HG03432 (cell line): ENCODE results near the gene LRRC8C.
"Not testable (repeated sequence)": the region's sequence is repeated elsewhere in the genome, so short reads cannot be mapped to it uniquely, and the experiment has no call there.

Source experiments
- ATAC-seq: cut with Tn5 transposase; IDR thresholded peaks from one replicate; pipeline ENCODE4 v1.9.1; 2021; ENCODE audit warnings: mild to moderate bottlenecking, moderate library complexity; ENCODE audit not compliant: unreplicated experiment

Gene LRRC8C

DNA sequence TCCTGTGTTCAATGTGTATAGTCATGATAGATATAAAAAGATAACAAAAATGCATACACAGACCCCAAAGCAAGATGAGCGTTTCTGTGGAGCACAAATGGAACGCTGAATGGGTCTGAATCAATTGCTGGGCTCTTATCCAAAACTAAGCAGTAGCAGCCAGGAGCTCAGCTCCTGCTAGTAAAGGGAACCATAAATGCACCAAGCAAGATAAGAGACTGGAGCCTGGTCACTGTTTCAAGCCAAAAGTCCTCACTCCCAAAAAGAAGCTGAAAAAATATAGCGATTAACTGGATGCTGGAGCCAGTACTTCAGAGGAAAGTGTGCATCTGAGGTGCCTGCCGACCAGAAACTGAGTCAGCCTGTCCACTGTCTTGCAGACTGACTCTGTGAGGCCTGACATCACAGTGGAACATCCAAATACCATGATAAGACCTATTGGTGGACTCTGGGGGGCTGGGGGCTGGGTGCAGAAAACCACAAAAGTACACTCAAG lies 68.9 kb downstream of the LRRC8C start:
- ATAC-seq: no peak

DNA sequence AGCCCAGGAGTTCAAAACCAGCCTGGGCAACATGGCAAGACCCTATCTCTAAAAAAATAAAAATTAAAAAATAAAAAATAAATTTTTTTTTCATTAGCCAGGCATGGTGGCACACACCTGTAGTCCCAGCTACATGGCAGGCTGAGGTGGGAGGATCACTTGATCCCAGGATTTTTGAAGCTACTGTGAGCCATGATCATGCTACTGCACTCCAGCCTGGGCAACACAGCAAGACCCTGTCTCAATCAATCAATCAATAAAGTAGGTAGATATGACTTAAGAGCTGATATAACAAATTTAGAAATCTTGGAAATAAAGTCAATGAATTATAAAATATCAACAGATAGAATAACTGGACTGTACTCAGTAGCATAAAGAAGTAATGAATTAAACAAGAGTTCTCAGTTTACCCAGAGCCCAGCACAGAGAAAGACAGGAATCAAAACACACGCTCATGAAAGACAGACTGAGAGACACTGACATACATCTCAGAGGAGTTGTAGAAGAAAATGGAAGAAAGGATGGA lies 69.7 kb downstream of the LRRC8C start:
- no peak for ATAC-seq

- no peak for ATAC-seq
Measured at GRCh38 chr1:89703469-89703868, 70.5 kb downstream of the LRRC8C start.

DNA sequence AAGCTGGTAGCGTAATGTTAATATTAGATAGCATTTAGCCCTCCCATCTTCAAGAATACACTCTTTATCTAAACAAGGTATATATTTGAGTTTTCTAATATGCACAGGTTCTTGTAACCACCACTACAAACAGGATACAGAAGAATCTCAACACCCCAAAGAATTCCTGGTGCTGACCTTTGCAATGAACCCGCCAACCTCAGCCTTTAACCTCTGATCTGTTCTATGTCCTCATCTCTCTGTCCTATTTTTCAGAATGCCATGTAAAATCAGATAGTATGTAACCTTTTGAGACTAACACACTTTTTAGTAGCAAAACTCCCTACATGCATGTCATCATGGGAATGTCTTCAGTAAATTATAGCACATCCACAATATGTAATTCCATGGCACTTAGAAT lies 71.1 kb downstream of the LRRC8C start:
- ATAC-seq: no peak

DNA sequence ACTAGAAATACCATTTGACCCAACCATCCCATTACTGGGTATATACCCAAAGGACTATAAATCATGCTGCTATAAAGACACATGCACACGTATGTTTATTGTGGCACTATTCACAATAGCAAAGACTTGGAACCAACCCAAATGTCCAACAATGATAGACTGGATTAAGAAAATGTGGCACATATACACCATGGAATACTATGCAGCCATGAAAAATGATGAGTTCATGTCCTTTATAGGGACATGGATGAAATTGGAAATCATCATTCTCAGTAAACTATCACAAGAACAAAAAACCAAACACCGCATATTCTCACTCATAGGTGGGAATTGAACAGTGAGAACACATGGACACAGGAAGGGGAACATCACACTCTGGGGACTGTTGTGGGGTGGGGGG lies 72.0 kb downstream of the LRRC8C start:
- not testable (repeated sequence) for ATAC-seq

- peak; percentile 84 for ATAC-seq
Measured at GRCh38 chr1:89705901-89706699, 73.2 kb downstream of the LRRC8C start.

DNA sequence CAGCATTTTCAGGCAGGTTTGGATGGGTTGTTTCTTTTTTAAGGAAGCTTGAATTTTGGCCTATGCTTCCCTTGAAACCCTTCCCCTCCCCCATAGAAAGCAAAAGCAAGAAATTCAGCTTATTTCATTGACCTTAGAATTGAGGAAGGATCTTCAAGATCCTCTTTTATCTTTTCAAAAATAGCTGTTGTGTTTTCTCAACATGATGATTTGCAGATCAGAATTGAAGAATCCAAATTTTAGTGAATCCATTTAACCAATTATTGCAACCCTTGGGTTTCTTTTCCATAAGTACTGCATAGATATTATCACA lies 73.7 kb downstream of the LRRC8C start:
- ATAC-seq: peak; percentile 30

DNA sequence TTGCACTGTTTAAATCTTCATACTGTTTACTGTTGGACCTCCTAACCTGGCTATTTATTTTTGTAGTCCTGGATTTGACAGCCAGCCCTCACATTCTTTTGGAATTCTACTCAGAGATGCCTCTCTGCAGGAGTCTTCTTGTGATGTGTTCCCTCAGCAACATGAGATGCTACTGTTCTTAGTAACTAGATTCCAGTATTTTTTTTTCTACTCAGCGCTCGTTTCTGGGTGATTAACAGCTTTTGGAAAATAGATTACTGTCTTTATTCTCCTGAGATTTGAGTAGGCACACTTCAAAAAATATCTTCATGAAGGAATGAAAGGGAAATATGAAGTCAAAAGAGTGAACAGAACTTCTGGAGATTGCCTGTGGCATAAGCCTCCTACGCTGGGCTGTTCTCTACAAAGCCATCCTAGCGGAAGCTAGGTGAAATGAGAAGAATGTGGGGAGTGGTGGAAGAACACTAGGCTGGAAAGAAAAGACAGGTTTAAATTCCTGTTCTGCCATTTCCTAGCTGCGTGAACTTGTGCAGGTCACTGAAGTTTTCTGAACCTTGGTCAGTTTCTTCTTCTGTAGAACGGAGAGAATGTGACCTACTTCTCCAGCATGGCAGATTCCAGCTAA lies 75.9 kb downstream of the LRRC8C start:
- no peak for ATAC-seq

GRCh38 chr1:89710498-89711139 lies 77.7 kb downstream of the LRRC8C start:
- no peak for ATAC-seq

- no peak for ATAC-seq
Measured at GRCh38 chr1:89711140-89711778, 78.3 kb downstream of the LRRC8C start.

DNA sequence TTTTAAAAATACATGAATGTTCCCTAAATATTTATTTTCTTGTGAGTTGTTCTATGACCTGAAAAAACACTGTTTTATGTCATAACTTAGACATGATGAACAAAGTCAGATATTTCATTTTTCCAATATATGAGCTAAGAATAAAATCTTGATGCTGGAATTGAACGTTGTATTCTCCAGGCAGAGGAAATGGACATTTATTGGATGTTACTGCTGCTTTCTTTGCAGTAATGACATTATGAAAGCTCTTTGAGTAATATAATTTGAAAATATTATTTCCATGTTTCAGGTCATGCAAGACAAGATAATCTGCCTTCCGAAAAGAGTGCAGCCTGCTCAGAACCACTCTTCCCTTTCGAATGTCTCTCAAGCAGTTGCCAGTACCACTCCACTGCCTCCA lies 79.5 kb downstream of the LRRC8C start:
- ATAC-seq: no peak

- ATAC-seq: no peak
Measured at GRCh38 chr1:89715677-89716076, 82.8 kb downstream of the LRRC8C start.

- ATAC-seq: peak; percentile 92
Measured at GRCh38 chr1:89719502-89720306, 86.8 kb downstream of the LRRC8C start.

GRCh38 chr1:89720839-89721238 lies 87.9 kb downstream of the LRRC8C start:
- ATAC-seq: no peak

DNA sequence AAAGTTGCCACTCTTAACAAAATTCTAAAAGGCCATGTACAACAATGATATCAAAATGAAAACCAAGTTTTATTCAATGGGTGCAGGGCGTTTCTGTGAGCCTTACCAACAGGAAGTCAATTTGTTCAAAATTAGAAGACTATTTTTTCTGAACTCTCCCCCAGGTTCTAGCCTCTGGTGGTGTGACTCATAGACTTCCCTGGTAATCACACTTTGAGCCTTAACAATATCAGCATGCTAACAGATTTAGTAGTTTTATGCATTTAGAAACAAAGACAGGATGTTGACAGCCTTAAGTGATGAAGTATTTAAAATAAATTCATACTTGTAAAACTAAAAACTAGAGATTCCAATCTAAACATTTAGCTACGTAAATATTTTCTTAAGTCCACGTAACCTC lies 88.4 kb downstream of the LRRC8C start:
- ATAC-seq: peak; percentile 47

DNA sequence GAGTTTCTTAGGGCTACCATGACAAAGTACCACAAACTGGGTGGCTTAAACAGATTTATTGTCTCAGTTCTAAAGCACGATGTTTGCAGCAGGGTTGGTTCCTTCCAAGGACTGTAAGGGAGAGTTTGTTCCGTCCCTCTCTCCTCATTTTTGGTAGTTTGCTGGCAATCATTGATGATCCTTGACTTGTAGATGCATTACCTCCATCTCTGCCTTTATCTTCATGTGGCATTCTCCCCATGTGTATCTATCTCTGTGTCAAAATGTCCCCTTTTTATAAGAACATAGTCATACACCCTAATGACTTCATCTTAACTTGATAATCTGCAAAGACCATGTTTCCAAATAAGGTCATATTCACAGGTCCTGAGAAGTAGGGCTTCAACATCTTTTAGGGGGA lies 90.2 kb downstream of the LRRC8C start:
- no peak for ATAC-seq

- no peak for ATAC-seq
Measured at GRCh38 chr1:89723863-89724262, 90.9 kb downstream of the LRRC8C start.

- ATAC-seq: peak; percentile 74
Measured at GRCh38 chr1:89724369-89725010, 91.6 kb downstream of the LRRC8C start.

GRCh38 chr1:89725011-89725370 lies 92.1 kb downstream of the LRRC8C start:
- no peak for ATAC-seq

- ATAC-seq: no peak
Measured at GRCh38 chr1:89725631-89726030, 92.7 kb downstream of the LRRC8C start.
